Measurements from ENCODE around the gene DGKI.

DNA sequence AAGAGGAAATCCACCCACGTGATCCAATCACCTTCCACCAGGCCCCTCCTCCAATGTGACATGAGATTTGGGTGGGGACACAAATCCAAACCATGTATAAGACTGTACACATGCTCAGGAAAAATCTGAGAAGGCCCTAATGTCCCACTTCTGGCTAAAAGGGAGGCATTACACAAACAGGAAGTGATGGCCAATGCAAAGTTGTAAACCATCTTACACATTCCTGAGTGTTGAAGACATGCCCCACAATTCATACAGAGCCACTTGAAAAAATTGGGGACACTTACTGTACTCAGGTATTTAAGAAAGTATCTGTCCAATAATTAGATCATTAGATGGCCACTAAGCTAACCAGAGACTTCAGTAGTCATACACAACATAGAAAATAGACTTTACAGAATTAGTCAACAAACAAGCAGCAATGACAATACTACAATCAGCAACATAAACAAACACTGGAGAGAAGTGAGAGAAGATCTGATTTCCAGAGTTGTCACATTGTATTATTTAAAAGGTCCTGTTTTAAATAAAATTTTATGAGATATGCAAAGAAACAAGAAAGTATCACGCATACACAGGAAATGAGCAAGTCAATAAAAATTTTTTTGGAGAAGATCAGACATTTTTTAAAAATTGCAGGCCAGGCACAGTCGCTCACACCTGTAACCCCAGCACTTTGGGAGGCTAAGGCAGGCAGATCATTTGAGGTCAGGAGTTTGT lies 143.3 kb downstream of the DGKI start:
- TF ChIP-seq SUZ12 (IDR thresholded peaks at IDR 0.05; ENCODE audit: extremely low read depth, insufficient read depth, insufficient read length) (no peak), ZNF274 (IDR thresholded peaks at IDR 0.05; ENCODE audit: low read depth, low read length) (no peak), YY1 (IDR thresholded peaks at IDR 0.05; ENCODE audit: insufficient read depth, insufficient read length) (no peak)

Measured in NT2/D1 (cell line).